Keratinocyte (primary cell): Measurements from ENCODE around the gene RNU6-9. TPM values are rescaled to one million over a fixed set of nuclear protein-coding genes. Genes with fewer than 3 reads are reported as not detected.

ENCODE experiments used
- DNase-seq: peaks from one replicate; pipeline ENCODE4 v3.0.0-alpha.2; 2011; ENCODE audit warnings: low read depth, missing footprints, low spot score
- FAIRE-seq: peaks from 2 replicates; lab custom pipeline; 2011; peaks lifted over from hg19 to GRCh38; lab: Jason Lieb, UNC
- H2AFZ ChIP-seq: 2 replicates; pipeline ENCODE4 v1.6.0; 2012; ENCODE audit warnings: low read length, control low read depth, inconsistent platforms; ENCODE audit not compliant: control insufficient read depth
- H3K27ac ChIP-seq: 2 replicates; pipeline ENCODE4 v1.5.1; 2011; ENCODE audit warnings: low read length; ENCODE audit not compliant: control insufficient read depth, insufficient read depth
- H3K27me3 ChIP-seq: 3 replicates; pipeline ENCODE4 v1.6.0; 2011; ENCODE audit warnings: low read length; ENCODE audit not compliant: control insufficient read depth, insufficient read depth; ENCODE audit errors: extremely low read depth
- H3K36me3 ChIP-seq, 2 experiments: 2 replicates in 1 of 2; 3 replicates in 1 of 2; pipeline ENCODE4 v1.5.1; 2011; ENCODE audit warnings: low read length in 2 of 2, mild to moderate bottlenecking in 1 of 2; ENCODE audit not compliant: control insufficient read depth in 2 of 2, insufficient read depth in 2 of 2; ENCODE audit errors: extremely low read depth in 1 of 2
- H3K4me1 ChIP-seq: 3 replicates; pipeline ENCODE4 v1.5.1; 2011; ENCODE audit warnings: low read length; ENCODE audit not compliant: control insufficient read depth, insufficient read depth; ENCODE audit errors: extremely low read depth
- H3K4me2 ChIP-seq: 3 replicates; pipeline ENCODE4 v1.6.0; 2011; ENCODE audit warnings: low read depth, low read length; ENCODE audit not compliant: control insufficient read depth, insufficient read depth; ENCODE audit errors: extremely low read depth
- H3K4me3 ChIP-seq, 3 experiments: fragments of 200-600 bp in 1 of 3; sonication (generic) in 1 of 3; 2 replicates in 2 of 3; 3 replicates in 1 of 3; pipeline ENCODE4 v1.5.1; 2011 to 2016; ENCODE audit warnings: low read length in 3 of 3, mild to moderate bottlenecking in 3 of 3, control low read depth in 2 of 3, inconsistent platforms in 1 of 3, low read depth in 1 of 3, mixed read lengths in 1 of 3, mixed run types in 1 of 3, moderate library complexity in 1 of 3; ENCODE audit not compliant: control insufficient read depth in 2 of 3, insufficient read depth in 2 of 3; ENCODE audit errors: extremely low read depth in 1 of 3
- H3K79me2 ChIP-seq: 2 replicates; pipeline ENCODE4 v1.6.0; 2012; ENCODE audit warnings: low read length; ENCODE audit not compliant: control insufficient read depth, insufficient read depth
- H3K9ac ChIP-seq: 3 replicates; pipeline ENCODE4 v1.6.0; 2011; ENCODE audit warnings: low read length; ENCODE audit not compliant: control insufficient read depth, insufficient read depth; ENCODE audit errors: extremely low read depth
- H3K9me1 ChIP-seq: 3 replicates; pipeline ENCODE4 v1.6.0; 2011; ENCODE audit warnings: low read length; ENCODE audit not compliant: control insufficient read depth, insufficient read depth; ENCODE audit errors: extremely low read depth
- H3K9me3 ChIP-seq: 2 replicates; pipeline ENCODE4 v1.5.1; 2012; ENCODE audit warnings: low read depth, low read length; ENCODE audit not compliant: control insufficient read depth
- H4K20me1 ChIP-seq: 3 replicates; pipeline ENCODE4 v1.6.0; 2011; ENCODE audit warnings: low read length; ENCODE audit not compliant: control insufficient read depth, insufficient read depth; ENCODE audit errors: extremely low read depth
- CTCF ChIP-seq, 3 experiments: IDR thresholded peaks in 1 of 3; conservative IDR thresholded peaks in 1 of 3; optimal IDR thresholded peaks in 1 of 3; 2 replicates in 2 of 3; 3 replicates in 1 of 3; pipeline versions ENCODE3 to v1.5.1; 2011; ENCODE audit warnings: low read length in 3 of 3, mild to moderate bottlenecking in 3 of 3, moderate library complexity in 2 of 3, control low read depth in 1 of 3, inconsistent platforms in 1 of 3; ENCODE audit not compliant: insufficient read depth in 2 of 3; ENCODE audit errors: extremely low read depth in 1 of 3
- EZH2 ChIP-seq: IDR thresholded peaks from one replicate; pipeline ENCODE4 v1.6.1; 2012; ENCODE audit warnings: inconsistent platforms, mild to moderate bottlenecking, low read length, moderate library complexity
- dilution Hi-C: fragments of 300-500 bp; cut with MboI; formaldehyde crosslinking; loops from one replicate; pipeline ENCODE4 v1.7.0; 2020; ENCODE audit warnings: low sequenced_read_pairs; ENCODE audit not compliant: extremely low pct_ligation_motif_present
- polyA plus RNA-seq, 5 experiments: library from polyadenylated mRNA; depleted of rRNA in 3 of 5; stranded (reverse) in 3 of 5; stranded (forward) in 1 of 5; unstranded in 1 of 5; fragments of >200 nt; gene quantifications; 1 replicate in 1 of 5; 2 replicates in 3 of 5; 3 replicates in 1 of 5; pipeline versions ENCODE4 v1.2.1 to v1.2.3, GENCODE V29; 2011 to 2012; ENCODE audit warnings: missing spikeins in 2 of 5, low read depth in 1 of 5, low replicate concordance in 1 of 5

RNU6-9 gene
- polyA plus RNA-seq, 1 donor (not counting 4 experiments of a cell fraction or from before 2014, with no cell fraction given) = not detected

DNA sequence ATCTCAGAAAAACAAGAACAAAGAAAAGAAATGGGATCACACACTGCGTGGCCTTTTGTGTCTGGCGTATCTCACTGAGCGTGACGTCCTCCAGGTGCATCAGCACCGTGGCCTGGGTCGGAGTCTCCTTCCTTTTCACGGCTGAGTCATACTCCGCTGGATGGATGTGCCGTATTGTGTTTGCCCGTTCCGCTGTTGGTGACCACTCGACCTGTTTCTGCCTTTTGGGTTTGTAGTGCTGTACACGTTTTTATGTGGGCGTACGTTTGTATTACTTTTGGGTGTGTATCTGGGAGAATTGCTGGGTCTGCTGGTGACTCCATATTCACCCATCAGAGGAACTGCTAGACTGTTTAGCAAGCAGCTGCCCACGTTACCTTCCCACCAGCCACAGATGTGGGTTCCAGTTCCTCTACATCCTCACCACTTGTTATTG, 44.0 kb downstream of the RNU6-9 start:
- no peaks in the 10 kb centered on the region for H3K79me2 ChIP-seq
- peaks cover 2% of the 10 kb centered on the region for H3K9me1 ChIP-seq
- dilution Hi-C loops = no loop called here
- H3K9me3 ChIP-seq = no peaks in the 10 kb centered on the region
- DNase-seq (no peak), FAIRE-seq (no peak)
- H2AFZ ChIP-seq = no peak overlapping the region
- peaks cover 0 to 4% of the 10 kb centered on the region in 2 experiments for H3K36me3 ChIP-seq
- peaks cover 6% of the 10 kb centered on the region for H4K20me1 ChIP-seq
- H3K27ac ChIP-seq = no peak overlapping the region
- H3K4me2 ChIP-seq = no peak overlapping the region
- no peak overlapping the region for H3K9ac ChIP-seq
- TF ChIP-seq EZH2 (no peak), CTCF (optimal IDR thresholded peaks at IDR 0.05 in 1 of 3, IDR thresholded peaks at IDR 0.05 in 1 of 3, conservative IDR thresholded peaks at IDR 0.05 in 1 of 3; ENCODE audit: extremely low read depth in 1 of 3, insufficient read depth in 2 of 3, low read length in 3 of 3) (no peak)
- H3K27me3 ChIP-seq = no peaks in the 10 kb centered on the region
- peaks cover 15% of the 10 kb centered on the region for H3K4me1 ChIP-seq
- H3K4me3 ChIP-seq = no peak overlapping the region

DNA sequence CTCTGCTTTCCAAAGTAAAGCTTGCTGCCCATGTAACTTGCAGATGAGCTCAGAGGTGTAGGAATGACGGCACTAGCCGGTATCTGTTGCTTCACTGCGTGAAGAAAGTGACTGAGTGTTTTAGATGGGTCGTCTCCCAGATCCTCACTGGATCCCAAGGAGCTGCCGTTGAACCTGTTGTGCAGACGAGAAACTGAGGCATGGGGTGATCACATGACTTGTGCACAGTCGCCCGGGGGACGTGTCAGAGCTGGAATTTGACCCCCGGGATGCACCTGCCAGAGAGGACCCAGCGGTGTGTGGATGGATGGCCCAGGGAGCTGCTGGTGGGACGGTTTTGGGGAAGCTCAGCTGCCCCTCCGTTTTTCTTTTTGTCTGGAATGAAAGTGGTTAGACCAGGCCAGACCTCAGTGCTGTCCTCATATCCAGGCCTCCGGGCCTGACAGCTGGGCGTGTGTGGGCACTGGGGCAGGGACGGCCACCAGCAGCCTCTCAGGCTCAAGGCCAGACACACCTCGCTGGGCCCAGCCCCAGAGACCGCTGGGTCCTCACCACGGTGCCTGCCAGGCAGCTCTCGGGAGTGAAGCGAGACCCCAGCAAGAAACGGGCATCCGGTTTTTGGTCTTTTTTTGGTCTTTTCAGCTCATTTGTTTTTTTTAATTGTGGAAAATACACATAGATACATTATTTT, 45.1 kb downstream of the RNU6-9 start:
- Histone ChIP-seq H3K9ac (no peak overlapping the region), H4K20me1 (peaks cover 6% of the 10 kb centered on the region), H2AFZ (no peak overlapping the region), H3K9me1 (peaks cover 2% of the 10 kb centered on the region), H3K4me3 (no peak overlapping the region), H3K79me2 (no peaks in the 10 kb centered on the region), H3K36me3 (peaks cover 0 to 4% of the 10 kb centered on the region in 2 experiments), H3K27ac (no peak overlapping the region), H3K4me2 (no peak overlapping the region), H3K4me1 (peaks cover 15% of the 10 kb centered on the region), H3K9me3 (no peaks in the 10 kb centered on the region), H3K27me3 (no peaks in the 10 kb centered on the region)
- DNase-seq (no peak), FAIRE-seq (no peak)
- no peak for TF ChIP-seq CTCF (optimal IDR thresholded peaks at IDR 0.05 in 1 of 3, IDR thresholded peaks at IDR 0.05 in 1 of 3, conservative IDR thresholded peaks at IDR 0.05 in 1 of 3; ENCODE audit: extremely low read depth in 1 of 3, insufficient read depth in 2 of 3, low read length in 3 of 3)
- no peak for TF ChIP-seq EZH2
- dilution Hi-C loops = no loop called here
